Stimulated activated CD8-positive, alpha-beta memory T cell treated with anti-CD3 and anti-CD28 coated beads, Interleukin-15, amount 100 ng/mL, for 24 hours (primary cell): ENCODE data around the gene BSPRY.
"Not testable (repeated sequence)": the region's sequence is repeated elsewhere in the genome, so short reads cannot be mapped to it uniquely, and the experiment has no call there.

Source experiments
- DNase-seq: peaks from one replicate; pipeline ENCODE4 v3.0.0-alpha.2; 2020; ENCODE audit warnings: low read depth

BSPRY gene

GRCh38 chr9:113395000-113395861, 45.9 kb downstream of the BSPRY start:
- DNase-seq = no peak

- DNase-seq = no peak
These were observed 47.9 kb downstream of the BSPRY start for GRCh38 chr9:113397203-113397631.

- DNase-seq = no peak
These were observed 49.5 kb downstream of the BSPRY start for GRCh38 chr9:113398796-113399195.

- no peak for DNase-seq
These were observed 50.4 kb downstream of the BSPRY start for GRCh38 chr9:113399646-113400200.

- DNase-seq = peak; percentile 96
These were observed 51.9 kb downstream of the BSPRY start, which contains the start of gene ALAD for GRCh38 chr9:113401027-113401792. ALAD (minus strand) TSS chr9:113401284; CDS start chr9:113393559, 7,725 bp downstream.

- no peak for DNase-seq
These were observed 54.3 kb downstream of the BSPRY start for GRCh38 chr9:113403646-113404045.

GRCh38 chr9:113406353-113406752, 57.0 kb downstream of the BSPRY start:
- DNase-seq = not testable (repeated sequence)

- DNase-seq = not testable (repeated sequence)
These were observed 57.7 kb downstream of the BSPRY start for GRCh38 chr9:113406873-113407511.

- DNase-seq = no peak
These were observed 60.1 kb downstream of the BSPRY start for GRCh38 chr9:113409481-113409880.

GRCh38 chr9:113409883-113410206, 60.5 kb downstream of the BSPRY start:
- no peak for DNase-seq

GRCh38 chr9:113410207-113410864, 61.0 kb downstream of the BSPRY start, which contains the start of the genes C9orf43 and POLE3:
C9orf43 (plus strand) TSS chr9:113410747; CDS start chr9:113413494, 2,747 bp downstream.
POLE3 (minus strand) TSS chr9:113410675; CDS start chr9:113410293, 382 bp downstream.
- peak; percentile 90 for DNase-seq

GRCh38 chr9:113416149-113416721, 66.9 kb downstream of the BSPRY start:
- no peak for DNase-seq

- DNase-seq = no peak
These were observed 68.0 kb downstream of the BSPRY start for GRCh38 chr9:113417370-113417769.
